Coronary artery (tissue), 2 donors: Measurements from ENCODE around the gene SORCS1.

Experiments
- DNase-seq: peaks from one replicate; pipeline ENCODE4 v3.0.0-alpha.2; 2017; ENCODE audit warnings: low spot score
- H3K27ac ChIP-seq, 2 donors: fragments of 200-600 bp; sonication (generic); one replicate each; pipeline ENCODE4 v1.5.1; 2016 to 2019
- H3K4me3 ChIP-seq: fragments of 200-600 bp; sonication (generic); 2 replicates; pipeline ENCODE4 v1.5.1; 2016; ENCODE audit warnings: mild to moderate bottlenecking, moderate library complexity
- CTCF ChIP-seq: fragments of 200-600 bp; sonication (generic); IDR thresholded peaks from one replicate; pipeline ENCODE4 v1.5.1; 2019; ENCODE audit warnings: antibody characterized with exemption

SORCS1 gene

GRCh38 chr10:106952033-106952432 is 212.5 kb downstream of the SORCS1 start:
- Histone ChIP-seq H3K4me3 (no peak overlapping the region), H3K27ac (no peak overlapping the region)
- no peak for TF ChIP-seq CTCF
- DNase-seq: no peak

GRCh38 chr10:106949680-106950478 is 214.6 kb downstream of the SORCS1 start:
- Histone ChIP-seq H3K4me3 (no peak overlapping the region), H3K27ac (no peak overlapping the region)
- DNase-seq: no peak
- TF ChIP-seq CTCF: no peak

- H3K27ac ChIP-seq: no peak overlapping the region
- DNase-seq: no peak
- no peak for TF ChIP-seq CTCF
- no peak overlapping the region for H3K4me3 ChIP-seq
These were observed 216.9 kb downstream of the SORCS1 start for GRCh38 chr10:106947643-106948042.

- no peak overlapping the region for H3K27ac ChIP-seq
These were observed 222.4 kb downstream of the SORCS1 start for GRCh38 chr10:106942035-106942662.

GRCh38 chr10:106941297-106942034 is 223.0 kb downstream of the SORCS1 start:
- no peak for DNase-seq
- no peak overlapping the region for H3K4me3 ChIP-seq
- no peak for TF ChIP-seq CTCF
- H3K27ac ChIP-seq: no peak overlapping the region

More at GRCh38 chr10:106942035-106942662, 222.4 kb downstream of the SORCS1 start:
- no peak for DNase-seq
- no peak overlapping the region for H3K4me3 ChIP-seq
- no peak for TF ChIP-seq CTCF

GRCh38 chr10:106938513-106938912 is 226.0 kb downstream of the SORCS1 start:
- peak overlapping the region in 1 of 2 donors; percentile 16 for H3K27ac ChIP-seq
- no peak for TF ChIP-seq CTCF
- no peak for DNase-seq
- no peak overlapping the region for H3K4me3 ChIP-seq
